HG02884 (cell line): ENCODE results near the gene PPP2R3A.
"Not testable (repeated sequence)": the region's sequence is repeated elsewhere in the genome, so short reads cannot be mapped to it uniquely, and the experiment has no call there.

Source experiments
- ATAC-seq: cut with Tn5 transposase; IDR thresholded peaks from one replicate; pipeline ENCODE4 v1.9.1; 2021; ENCODE audit warnings: mild to moderate bottlenecking, moderate library complexity; ENCODE audit not compliant: unreplicated experiment

The PPP2R3A gene

DNA sequence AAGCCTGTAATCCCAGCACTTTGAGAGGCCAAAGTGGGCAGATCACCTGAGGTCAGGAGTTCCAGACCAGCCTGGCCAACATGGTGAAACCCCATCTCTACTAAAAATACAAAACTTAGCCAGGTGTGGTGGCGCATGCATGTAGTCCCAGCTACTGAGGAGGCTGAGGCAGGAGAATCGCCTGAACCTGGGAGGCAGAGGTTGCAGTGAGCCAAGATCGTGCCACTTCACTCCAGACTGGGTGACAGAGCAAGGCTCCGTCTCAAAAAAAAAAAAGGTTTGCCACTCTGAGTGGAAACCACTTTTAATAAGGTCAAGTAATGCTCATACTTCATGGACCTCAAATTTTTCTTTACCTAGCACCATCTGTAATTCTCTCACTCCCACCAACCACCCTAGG lies 178.9 kb downstream of the PPP2R3A start:
- ATAC-seq = not testable (repeated sequence)

DNA sequence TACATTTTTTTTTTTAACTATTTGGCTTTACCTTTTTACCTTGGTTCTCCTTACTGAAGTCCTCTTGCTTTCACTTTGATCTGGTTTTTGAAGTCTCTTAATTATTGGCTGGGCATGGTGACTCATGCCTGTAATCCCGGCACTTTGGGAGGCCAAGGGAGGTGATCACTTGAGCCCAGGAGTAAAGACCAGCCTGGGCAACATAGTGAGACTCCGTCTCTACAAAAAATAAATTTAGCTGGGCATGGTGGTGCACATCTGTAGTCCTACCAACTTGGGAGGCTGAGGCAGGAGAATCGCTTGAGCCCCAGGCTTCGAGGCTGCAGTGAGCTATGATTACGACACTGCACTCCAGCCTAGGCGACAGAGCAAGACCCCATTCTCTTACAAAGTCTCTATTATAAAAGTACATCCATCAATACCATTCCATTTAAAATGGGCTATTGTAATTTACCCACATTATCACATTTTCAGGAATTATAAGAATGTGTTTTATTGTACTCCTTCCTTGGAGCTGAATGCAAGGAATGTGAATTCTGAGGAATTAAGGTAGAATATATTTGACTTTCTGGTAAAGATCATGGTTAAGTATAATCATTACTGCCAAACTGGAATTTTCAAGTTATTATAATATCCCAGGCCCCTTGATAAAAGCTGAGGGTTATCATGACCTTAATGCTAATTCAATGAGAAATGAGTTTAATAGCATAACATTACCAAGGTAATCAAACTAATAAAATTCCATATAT lies 181.6 kb downstream of the PPP2R3A start:
- no peak for ATAC-seq

DNA sequence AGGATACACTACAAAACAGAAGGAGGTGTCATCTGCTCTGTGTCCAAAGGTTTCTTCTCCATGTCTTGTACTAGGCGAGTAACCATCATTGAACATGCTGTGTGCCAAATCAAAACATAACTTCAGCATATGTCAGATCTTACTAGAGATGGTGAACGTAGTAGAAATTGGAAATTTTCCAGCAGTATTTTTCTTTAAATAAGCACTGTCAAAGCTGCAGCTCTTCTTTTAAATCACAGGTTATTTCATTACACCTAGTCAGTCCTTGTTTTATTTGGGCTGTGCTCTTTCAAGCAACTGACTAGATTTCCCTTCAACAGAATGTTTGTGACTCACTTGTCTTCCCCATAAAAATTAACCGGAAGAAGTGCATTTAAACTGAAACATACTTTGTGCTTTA lies 184.1 kb downstream of the PPP2R3A start:
- ATAC-seq = no peak

DNA sequence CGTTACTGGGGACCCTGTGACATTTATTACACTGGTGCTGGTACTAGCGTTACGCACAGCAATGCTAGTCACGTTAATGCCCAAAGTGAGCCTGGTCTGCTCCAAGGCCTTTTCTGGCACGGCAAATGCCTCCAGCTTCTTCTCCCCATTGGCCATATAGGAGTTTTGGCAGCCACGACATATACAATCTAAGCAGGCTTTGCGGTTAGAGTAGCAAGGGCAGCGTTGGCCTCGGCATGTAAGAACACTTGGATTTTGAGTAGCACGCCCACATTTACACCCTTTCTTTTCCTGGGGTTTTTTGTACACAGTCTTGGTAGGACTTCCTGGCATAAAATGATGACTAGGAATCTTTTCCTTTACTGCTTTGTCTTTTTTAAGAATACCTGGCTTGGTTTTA lies 185.7 kb downstream of the PPP2R3A start:
- no peak for ATAC-seq

GRCh38 chr3:136152176-136152843 lies 186.8 kb downstream of the PPP2R3A start:
- no peak for ATAC-seq

DNA sequence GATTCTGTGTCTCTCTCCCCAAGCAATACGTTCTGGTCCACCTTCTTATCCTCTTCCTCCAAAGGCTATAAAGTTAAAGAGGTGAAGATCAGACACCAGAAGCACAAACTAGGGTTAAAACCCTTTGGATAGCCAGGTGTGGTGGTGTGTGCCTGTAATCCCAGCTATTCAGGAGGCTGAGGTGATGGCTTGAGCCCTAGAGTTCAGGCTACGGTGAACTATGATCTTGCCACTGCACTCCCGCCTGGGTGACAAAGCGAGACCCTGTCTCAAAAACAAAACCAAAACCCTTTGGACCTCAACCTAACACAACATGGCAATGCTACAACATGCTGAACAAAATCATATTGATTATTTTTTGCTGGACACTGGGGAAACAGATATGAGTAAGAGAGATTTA lies 187.4 kb downstream of the PPP2R3A start:
- ATAC-seq = no peak

- ATAC-seq = no peak
Observed at GRCh38 chr3:136161516-136161915, 196.0 kb downstream of the PPP2R3A start.

DNA sequence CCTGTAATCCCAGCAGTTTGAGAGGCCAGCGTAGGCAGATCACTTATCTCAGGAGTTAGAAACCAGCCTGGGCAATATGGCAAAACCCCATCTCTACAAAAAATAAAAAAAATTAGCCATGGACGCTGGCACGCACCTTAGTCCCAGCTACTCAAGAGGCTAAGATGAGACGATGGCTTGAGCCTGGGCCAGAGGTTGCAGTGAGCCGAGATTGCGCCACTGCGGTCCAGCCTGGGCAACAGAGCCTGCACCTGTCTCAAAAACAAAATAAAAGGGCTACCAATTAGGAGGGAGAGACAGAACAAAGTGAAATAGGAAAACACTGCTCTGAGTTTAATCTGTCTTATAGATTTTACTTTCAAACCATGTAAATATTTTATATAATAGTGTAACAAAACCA lies 196.8 kb downstream of the PPP2R3A start:
- no peak for ATAC-seq

DNA sequence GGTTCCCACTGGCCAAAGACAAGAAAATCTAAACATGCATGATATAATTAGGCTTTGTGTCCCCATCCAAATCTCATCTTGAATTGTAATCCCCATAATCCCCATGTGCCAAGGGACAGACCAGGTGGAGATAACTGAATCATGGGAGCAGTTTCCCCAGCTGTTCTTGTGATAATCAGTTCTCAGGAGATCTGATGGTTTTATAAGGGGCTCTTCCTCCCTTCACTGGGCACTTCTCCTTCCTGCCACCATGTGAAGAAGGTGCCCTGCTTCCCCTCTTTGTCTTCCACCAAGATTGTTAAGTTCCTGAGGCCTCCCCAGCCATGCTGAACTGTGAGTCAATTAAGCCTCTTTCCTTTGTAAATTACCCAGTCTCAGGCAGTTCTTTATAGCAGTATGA lies 198.1 kb downstream of the PPP2R3A start:
- not testable (repeated sequence) for ATAC-seq

DNA sequence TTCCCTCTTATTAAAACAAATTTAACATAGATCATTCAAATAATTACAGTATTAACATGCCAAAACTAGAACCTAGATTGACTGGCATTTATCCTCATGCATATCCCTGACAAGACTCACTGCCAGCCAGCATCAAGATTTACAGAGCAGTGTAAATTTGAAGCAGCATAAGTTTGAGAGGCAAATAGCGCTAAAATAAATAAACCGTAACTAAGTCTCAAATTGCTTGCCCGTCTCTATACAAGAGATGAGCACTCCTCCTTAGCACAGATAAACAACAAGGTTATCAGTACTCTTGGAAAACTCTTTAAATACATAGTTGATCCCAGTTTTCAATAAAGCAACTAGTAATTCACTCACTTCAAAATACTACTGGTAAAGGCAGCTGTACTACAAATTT lies 201.0 kb downstream of the PPP2R3A start:
- no peak for ATAC-seq

DNA sequence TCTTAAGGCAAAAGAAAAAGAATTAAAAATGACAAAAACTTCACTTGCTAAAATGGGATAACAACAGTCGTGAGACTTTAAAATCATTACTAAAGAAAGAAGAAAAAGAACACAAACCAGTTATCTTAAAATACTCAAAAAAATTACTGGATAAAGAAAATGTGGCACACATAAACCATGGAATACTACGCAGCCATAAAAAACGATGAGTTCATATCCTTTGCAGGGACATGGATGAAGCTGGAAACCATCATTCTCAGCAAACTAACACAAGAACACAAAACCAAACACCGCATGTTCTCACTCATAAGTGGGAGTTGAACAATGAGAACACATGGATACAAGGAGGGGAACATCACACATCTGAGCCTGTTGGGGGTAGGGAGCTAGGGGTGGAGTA lies 202.7 kb downstream of the PPP2R3A start:
- ATAC-seq = not testable (repeated sequence)

- no peak for ATAC-seq
Observed at GRCh38 chr3:136171097-136171542, 205.6 kb downstream of the PPP2R3A start.

DNA sequence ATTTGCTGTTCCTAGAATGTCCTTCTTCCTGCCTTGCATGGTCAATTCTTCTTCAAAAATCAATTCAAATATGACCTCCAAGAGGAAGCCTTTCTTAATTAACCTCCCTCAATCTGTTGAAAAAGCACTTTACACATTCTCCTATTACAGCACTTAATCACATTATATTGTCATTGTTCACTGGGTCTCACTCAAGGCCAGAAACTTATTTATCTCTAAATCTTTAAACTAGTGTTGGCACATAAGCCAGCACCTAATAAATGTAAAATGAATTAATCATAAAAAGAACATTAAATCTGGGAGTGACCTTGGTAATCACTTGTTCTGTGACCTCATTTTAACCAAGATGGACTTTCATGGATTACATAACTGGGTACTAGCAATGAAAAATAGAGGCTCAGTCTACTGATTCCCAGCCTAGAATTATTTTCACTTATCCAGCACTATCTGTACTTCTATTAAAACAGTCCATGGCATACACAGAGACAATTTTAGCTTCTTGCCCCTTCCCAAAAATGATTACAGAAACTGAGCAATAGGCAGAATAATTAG lies 208.5 kb downstream of the PPP2R3A start:
- no peak for ATAC-seq

DNA sequence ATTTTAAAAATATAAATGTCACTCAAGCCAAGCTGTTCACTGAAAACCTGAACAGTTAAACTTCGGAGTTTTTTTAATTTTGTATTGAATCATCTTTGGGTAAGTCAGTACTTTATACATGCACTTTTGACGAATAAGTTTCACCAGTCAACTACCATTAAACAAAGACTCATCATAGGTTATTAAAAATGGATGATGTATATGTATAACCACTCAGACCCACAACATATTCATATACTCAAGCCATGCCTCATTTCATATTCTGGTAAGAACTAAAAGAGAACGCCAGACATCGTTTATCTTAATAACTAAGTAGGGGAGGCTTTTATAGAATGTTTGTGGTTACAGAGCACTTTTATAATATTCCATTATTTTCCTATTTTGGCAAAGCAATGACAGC lies 212.3 kb downstream of the PPP2R3A start:
- no peak for ATAC-seq

DNA sequence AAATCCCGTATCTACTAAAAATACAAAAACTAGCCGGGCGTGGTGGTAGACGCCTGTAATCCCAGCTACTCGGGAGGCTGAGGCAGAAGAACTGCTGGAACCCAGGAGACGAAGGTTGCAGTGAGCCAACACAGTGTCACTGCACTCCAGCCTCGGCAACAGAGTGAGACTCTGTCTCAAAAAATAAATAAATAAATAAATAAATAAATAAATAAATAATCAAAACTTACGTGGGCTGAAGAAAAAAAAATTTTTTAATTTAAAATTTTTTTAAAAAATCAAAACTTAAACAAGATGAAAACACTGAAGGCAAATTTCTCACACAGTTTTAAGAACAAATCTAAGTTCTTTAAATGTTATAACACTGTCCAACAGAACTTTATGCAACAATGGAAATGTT lies 216.2 kb downstream of the PPP2R3A start:
- ATAC-seq = no peak

DNA sequence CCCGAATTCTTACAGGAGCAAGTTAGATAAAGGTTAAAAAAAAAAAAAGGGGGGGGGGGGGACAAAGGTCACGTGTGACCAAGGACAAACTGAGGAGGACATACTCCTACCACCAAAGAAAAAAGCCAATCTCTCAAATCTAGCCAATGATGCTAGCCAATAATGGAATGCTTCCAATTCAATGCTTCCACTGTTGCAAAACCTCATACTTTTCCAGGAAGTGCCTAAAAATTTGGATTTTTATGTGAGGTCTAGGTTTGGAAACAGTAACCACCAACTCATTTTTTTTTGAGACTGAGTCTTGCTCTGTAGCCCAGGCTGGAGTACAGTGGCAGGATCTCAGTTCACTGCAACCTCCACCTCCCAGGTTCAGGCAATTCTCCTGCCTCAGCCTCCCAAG lies 219.2 kb downstream of the PPP2R3A start:
- no peak for ATAC-seq

- ATAC-seq = peak; percentile 43
Observed at GRCh38 chr3:136186344-136186743, 220.8 kb downstream of the PPP2R3A start.

DNA sequence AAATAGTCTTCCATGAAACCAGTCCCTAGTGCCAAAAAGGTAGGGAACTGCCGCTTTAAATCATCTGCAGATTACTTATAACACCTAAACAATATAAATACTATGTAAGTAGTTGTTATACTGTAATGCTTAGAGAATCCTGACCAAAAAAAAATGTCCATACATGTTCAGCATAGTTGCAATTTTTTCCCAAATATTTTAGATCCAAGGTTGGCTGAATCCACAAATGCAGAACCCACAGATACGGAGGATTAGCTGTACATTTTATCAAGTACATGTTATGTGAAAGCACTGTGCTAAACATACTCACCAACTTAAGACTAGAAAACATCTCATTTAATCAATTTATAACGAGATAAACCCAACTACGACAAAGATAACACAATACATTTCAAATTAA lies 221.3 kb downstream of the PPP2R3A start:
- ATAC-seq = no peak

GRCh38 chr3:136187868-136188267 lies 222.3 kb downstream of the PPP2R3A start:
- no peak for ATAC-seq

- ATAC-seq = no peak
Observed at GRCh38 chr3:136189043-136189442, 223.5 kb downstream of the PPP2R3A start.

DNA sequence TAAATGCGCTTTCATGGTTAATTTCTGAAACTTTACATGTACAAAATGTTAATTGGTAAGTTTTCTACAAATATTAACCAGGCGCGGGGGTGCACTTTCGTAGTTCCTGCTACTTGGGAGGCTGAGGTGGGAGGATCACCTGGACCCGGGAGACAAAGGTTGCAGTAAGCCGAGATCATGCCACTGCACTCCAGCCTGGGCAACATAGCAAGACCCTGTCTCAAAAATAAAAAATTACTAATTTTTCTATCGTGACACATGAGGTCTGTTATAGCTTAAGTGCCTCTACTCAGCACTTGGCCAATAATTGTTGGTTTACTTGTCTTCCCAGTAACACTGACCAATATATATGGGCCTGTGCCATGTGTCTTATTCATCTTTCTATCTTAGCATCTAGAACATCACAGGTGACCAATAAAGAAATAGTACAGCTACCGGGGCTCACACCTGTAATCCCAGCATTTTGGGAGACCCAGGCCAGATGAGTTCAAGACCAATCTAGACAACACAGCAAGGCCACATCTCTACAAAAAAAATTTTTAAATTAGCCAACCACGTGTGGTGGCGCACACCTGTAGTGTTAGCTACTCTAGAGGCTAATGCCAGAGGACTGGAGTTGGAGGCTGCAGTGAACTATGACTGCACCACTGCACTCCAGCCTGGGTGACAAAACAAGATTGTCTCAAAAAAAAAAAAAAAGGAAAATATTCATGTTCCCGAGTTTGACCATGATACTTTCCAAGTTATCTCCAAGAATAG lies 224.5 kb downstream of the PPP2R3A start:
- ATAC-seq = no peak
